ENCODE data around the gene SLC45A3. TPM values are rescaled to one million over a fixed set of nuclear protein-coding genes. Genes with fewer than 3 reads are reported as not detected.

Gene SLC45A3
- total RNA-seq, 1 experiment from 2014 or later = 3.0 TPM

DNA sequence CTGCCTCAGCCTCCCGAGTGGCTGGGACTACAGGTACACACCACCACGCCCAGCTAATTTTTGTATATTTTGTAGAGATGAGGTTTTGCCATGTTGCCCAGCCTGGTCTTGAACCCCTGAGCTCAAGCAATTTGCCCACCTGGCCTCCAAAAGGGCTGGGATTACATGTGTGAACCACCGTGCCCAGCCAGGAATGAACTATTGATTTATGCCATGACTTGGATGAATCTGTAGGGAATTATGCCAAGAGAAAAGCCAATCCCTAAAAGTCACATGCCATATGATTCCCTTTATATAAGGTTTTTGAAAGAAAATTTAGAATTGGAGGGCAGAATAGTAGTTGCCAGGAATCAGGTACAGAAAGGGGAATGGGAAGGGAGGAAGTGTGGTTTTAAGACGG is 19.1 kb upstream of the SLC45A3 start:
- H3K9me3 ChIP-seq (ENCODE audit: control insufficient read depth, insufficient read depth, low read depth, low read length) = no peaks in the 10 kb centered on the region
- H3K27ac ChIP-seq (ENCODE audit: low read length) = no peak overlapping the region
- no peak for DNase-seq (ENCODE audit: low read depth, low spot score)
- no peak for ATAC-seq
- intact Hi-C loops (cut with micrococcal nuclease; ENCODE audit: unreplicated experiment) (no loop called here), in situ Hi-C loops (cut with HindIII; ENCODE audit: low pct_unique_long_range_greater_than_20kb, low sequenced_read_pairs) (no loop called here)
- BruUV-seq (replicated peaks) = no TSS peak
- CTCF ChIA-PET = no interaction called here
- H3K27me3 ChIP-seq (ENCODE audit: control insufficient read depth, insufficient read depth, low read length) = no peaks in the 10 kb centered on the region
- no peaks in the 10 kb centered on the region for H3K4me1 ChIP-seq (ENCODE audit: control insufficient read depth, insufficient read depth, low read length)
- no peak overlapping the region for H3K4me3 ChIP-seq (ENCODE audit: low read depth in 2 of 2, low read length in 2 of 2)
- no peak for TF ChIP-seq SIN3A (IDR thresholded peaks at IDR 0.05; ENCODE audit: borderline replicate concordance, insufficient read depth, low read depth, low read length)
- TF ChIP-seq, protein P1, sequence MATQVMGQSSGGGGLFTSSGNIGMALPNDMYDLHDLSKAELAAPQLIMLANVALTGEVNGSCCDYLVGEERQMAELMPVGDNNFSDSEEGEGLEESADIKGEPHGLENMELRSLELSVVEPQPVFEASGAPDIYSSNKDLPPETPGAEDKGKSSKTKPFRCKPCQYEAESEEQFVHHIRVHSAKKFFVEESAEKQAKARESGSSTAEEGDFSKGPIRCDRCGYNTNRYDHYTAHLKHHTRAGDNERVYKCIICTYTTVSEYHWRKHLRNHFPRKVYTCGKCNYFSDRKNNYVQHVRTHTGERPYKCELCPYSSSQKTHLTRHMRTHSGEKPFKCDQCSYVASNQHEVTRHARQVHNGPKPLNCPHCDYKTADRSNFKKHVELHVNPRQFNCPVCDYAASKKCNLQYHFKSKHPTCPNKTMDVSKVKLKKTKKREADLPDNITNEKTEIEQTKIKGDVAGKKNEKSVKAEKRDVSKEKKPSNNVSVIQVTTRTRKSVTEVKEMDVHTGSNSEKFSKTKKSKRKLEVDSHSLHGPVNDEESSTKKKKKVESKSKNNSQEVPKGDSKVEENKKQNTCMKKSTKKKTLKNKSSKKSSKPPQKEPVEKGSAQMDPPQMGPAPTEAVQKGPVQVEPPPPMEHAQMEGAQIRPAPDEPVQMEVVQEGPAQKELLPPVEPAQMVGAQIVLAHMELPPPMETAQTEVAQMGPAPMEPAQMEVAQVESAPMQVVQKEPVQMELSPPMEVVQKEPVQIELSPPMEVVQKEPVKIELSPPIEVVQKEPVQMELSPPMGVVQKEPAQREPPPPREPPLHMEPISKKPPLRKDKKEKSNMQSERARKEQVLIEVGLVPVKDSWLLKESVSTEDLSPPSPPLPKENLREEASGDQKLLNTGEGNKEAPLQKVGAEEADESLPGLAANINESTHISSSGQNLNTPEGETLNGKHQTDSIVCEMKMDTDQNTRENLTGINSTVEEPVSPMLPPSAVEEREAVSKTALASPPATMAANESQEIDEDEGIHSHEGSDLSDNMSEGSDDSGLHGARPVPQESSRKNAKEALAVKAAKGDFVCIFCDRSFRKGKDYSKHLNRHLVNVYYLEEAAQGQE (IDR thresholded peaks at IDR 0.05; ENCODE audit: insufficient read depth in 1 of 2, low read depth in 2 of 2, low read length in 1 of 2) = no peak
- TF ChIP-seq TCF7L2 (IDR thresholded peaks at IDR 0.05; ENCODE audit: low read depth, low read length) = no peak
- TF ChIP-seq POLR2AphosphoS5 (IDR thresholded peaks at IDR 0.05; ENCODE audit: low read depth, low read length) = no peak
- TF ChIP-seq, protein P2, sequence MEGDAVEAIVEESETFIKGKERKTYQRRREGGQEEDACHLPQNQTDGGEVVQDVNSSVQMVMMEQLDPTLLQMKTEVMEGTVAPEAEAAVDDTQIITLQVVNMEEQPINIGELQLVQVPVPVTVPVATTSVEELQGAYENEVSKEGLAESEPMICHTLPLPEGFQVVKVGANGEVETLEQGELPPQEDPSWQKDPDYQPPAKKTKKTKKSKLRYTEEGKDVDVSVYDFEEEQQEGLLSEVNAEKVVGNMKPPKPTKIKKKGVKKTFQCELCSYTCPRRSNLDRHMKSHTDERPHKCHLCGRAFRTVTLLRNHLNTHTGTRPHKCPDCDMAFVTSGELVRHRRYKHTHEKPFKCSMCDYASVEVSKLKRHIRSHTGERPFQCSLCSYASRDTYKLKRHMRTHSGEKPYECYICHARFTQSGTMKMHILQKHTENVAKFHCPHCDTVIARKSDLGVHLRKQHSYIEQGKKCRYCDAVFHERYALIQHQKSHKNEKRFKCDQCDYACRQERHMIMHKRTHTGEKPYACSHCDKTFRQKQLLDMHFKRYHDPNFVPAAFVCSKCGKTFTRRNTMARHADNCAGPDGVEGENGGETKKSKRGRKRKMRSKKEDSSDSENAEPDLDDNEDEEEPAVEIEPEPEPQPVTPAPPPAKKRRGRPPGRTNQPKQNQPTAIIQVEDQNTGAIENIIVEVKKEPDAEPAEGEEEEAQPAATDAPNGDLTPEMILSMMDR (IDR thresholded peaks at IDR 0.05) = no peak
- POLR2A ChIA-PET = no interaction called here
- H3K36me3 ChIP-seq (ENCODE audit: control insufficient read depth, insufficient read depth, low read length) = no peaks in the 10 kb centered on the region

DNA sequence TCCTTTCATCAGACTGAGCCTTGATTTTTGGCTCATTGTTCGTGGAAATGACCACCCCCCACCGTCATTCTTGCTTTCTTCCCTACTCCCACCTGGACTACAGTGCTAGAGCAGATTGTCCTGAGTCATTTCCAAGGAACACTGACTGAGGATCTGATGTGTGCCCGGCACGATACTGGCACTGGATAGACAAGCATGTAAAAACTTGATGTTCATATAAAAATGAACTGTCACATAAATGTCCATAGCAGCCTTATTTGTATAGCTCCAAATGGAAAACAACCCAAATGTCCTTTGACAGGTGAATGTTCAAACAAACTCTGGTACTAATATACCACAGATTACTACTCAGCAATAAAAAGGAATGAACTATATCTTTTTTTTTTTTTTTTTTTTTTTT is 18.6 kb upstream of the SLC45A3 start:
- no peak for DNase-seq (ENCODE audit: low read depth, low spot score)
- intact Hi-C loops (cut with micrococcal nuclease; ENCODE audit: unreplicated experiment) = no loop called here
- Histone ChIP-seq H3K27ac (ENCODE audit: low read length) (no peak overlapping the region), H3K4me3 (ENCODE audit: low read depth in 2 of 2, low read length in 2 of 2) (no peak overlapping the region), H3K27me3 (ENCODE audit: control insufficient read depth, insufficient read depth, low read length) (no peaks in the 10 kb centered on the region), H3K9me3 (ENCODE audit: control insufficient read depth, insufficient read depth, low read depth, low read length) (no peaks in the 10 kb centered on the region), H3K36me3 (ENCODE audit: control insufficient read depth, insufficient read depth, low read length) (no peaks in the 10 kb centered on the region), H3K4me1 (ENCODE audit: control insufficient read depth, insufficient read depth, low read length) (no peaks in the 10 kb centered on the region)
- no peak for ATAC-seq
- ChIA-PET CTCF (no interaction called here), POLR2A (no interaction called here)
- no TSS peak for BruUV-seq (replicated peaks)
- in situ Hi-C loops (cut with HindIII; ENCODE audit: low pct_unique_long_range_greater_than_20kb, low sequenced_read_pairs) = no loop called here
- TF ChIP-seq POLR2AphosphoS5 (IDR thresholded peaks at IDR 0.05; ENCODE audit: low read depth, low read length) (no peak), TCF7L2 (IDR thresholded peaks at IDR 0.05; ENCODE audit: low read depth, low read length) (no peak), SIN3A (IDR thresholded peaks at IDR 0.05; ENCODE audit: borderline replicate concordance, insufficient read depth, low read depth, low read length) (no peak)
- TF ChIP-seq, protein P2 (IDR thresholded peaks at IDR 0.05) = no peak
- TF ChIP-seq, protein P1 (IDR thresholded peaks at IDR 0.05; ENCODE audit: insufficient read depth in 1 of 2, low read depth in 2 of 2, low read length in 1 of 2) = no peak

All from Panc1 (cell line).